Calu3 (cell line): ENCODE data around the gene MYOZ2. TPM values are rescaled to one million over a fixed set of nuclear protein-coding genes. Genes with fewer than 3 reads are reported as not detected.

ENCODE experiments used
- BruUV-seq: library from RNA; stranded (reverse); fragments of 400-500 nt; replicated peaks from 2 replicates; lab custom pipeline; 2021; lab: Mats Ljungman, UMichigan
- CTCF ChIA-PET: fragments of 300-600 bp; sonication (Branson Sonifier 250); formaldehyde crosslinking; loops from one replicate; lab custom pipeline; 2022; ENCODE audit warnings: antibody characterized with exemption; lab: Charles Lee
- DNase-seq: peaks from one replicate; pipeline ENCODE4 v3.0.0; 2022
- H3K27ac Mint-ChIP-seq: one replicate; pipeline ENCODE4 v1.8.0; 2022; ENCODE audit warnings: mixed read lengths; ENCODE audit not compliant: unreplicated experiment
- H3K27me3 Mint-ChIP-seq: one replicate; pipeline ENCODE4 v1.8.0; 2022; ENCODE audit warnings: mixed read lengths; ENCODE audit not compliant: unreplicated experiment
- H3K36me3 Mint-ChIP-seq: one replicate; pipeline ENCODE4 v1.8.0; 2022; ENCODE audit warnings: mild to moderate bottlenecking, moderate library complexity, mixed read lengths; ENCODE audit not compliant: insufficient read depth, unreplicated experiment
- H3K4me1 Mint-ChIP-seq: one replicate; pipeline ENCODE4 v1.8.0; 2022; ENCODE audit warnings: mild to moderate bottlenecking, low read depth, mixed read lengths; ENCODE audit not compliant: unreplicated experiment
- H3K4me3 Mint-ChIP-seq: one replicate; pipeline ENCODE4 v1.8.0; 2022; ENCODE audit warnings: mild to moderate bottlenecking, low read depth, moderate library complexity, mixed read lengths; ENCODE audit not compliant: unreplicated experiment
- H3K9me3 Mint-ChIP-seq: one replicate; pipeline ENCODE4 v1.8.0; 2022; ENCODE audit warnings: low read depth, mixed read lengths; ENCODE audit not compliant: unreplicated experiment
- CTCF ChIP-seq: fragments of 200-600 bp; IDR thresholded peaks from one replicate; pipeline ENCODE4 v1.8.0; 2022; ENCODE audit warnings: antibody characterized with exemption; ENCODE audit not compliant: unreplicated experiment
- intact Hi-C: fragments of 100-400 bp; cut with micrococcal nuclease; formaldehyde crosslinking; loops from one replicate; pipeline ENCODE4 v1.10.0; 2022; ENCODE audit not compliant: unreplicated experiment
- total RNA-seq: library from RNA; stranded (reverse); gene quantifications from 2 replicates; pipeline ENCODE4 v1.2.3, GENCODE V29; 2022

MYOZ2 gene
- total RNA-seq, 1 experiment from 2014 or later, result not detected

- Mint-ChIP-seq H3K9me3 (no peaks in the 10 kb centered on the region), H3K27me3 (no peaks in the 10 kb centered on the region), H3K27ac (no peak overlapping the region), H3K36me3 (no peaks in the 10 kb centered on the region), H3K4me1 (peaks cover 25% of the 10 kb centered on the region), H3K4me3 (no peak overlapping the region)
- no TSS peak for BruUV-seq
- intact Hi-C loops, result no loop called here
- CTCF ChIA-PET, result no interaction called here
- no peak for TF ChIP-seq CTCF
- no peak for DNase-seq
Measured at GRCh38 chr4:119128148-119128547, 7.5 kb upstream of the MYOZ2 start.

- intact Hi-C loops, result no loop called here
- no peaks in the 10 kb centered on the region for H3K9me3 Mint-ChIP-seq
- TF ChIP-seq CTCF, result no peak
- no TSS peak for BruUV-seq
- no peak for DNase-seq
- no peaks in the 10 kb centered on the region for H3K36me3 Mint-ChIP-seq
- H3K4me1 Mint-ChIP-seq, result peaks cover 27% of the 10 kb centered on the region
- no peaks in the 10 kb centered on the region for H3K27me3 Mint-ChIP-seq
- peak overlapping the region; percentile 3 for H3K4me3 Mint-ChIP-seq
- no peak overlapping the region for H3K27ac Mint-ChIP-seq
- CTCF ChIA-PET, result no interaction called here
Measured at GRCh38 chr4:119130365-119131065, 5.1 kb upstream of the MYOZ2 start.

- no TSS peak for BruUV-seq
- CTCF ChIA-PET, result no interaction called here
- H3K4me3 Mint-ChIP-seq, result peak overlapping the region; percentile 3
- H3K4me1 Mint-ChIP-seq, result peaks cover 34% of the 10 kb centered on the region
- H3K9me3 Mint-ChIP-seq, result no peaks in the 10 kb centered on the region
- H3K27me3 Mint-ChIP-seq, result no peaks in the 10 kb centered on the region
- no peak for DNase-seq
- no peak for TF ChIP-seq CTCF
- intact Hi-C loops, result no loop called here
- no peaks in the 10 kb centered on the region for H3K36me3 Mint-ChIP-seq
- no peak overlapping the region for H3K27ac Mint-ChIP-seq
Measured at GRCh38 chr4:119131164-119131563, 4.5 kb upstream of the MYOZ2 start.

- Mint-ChIP-seq H3K9me3 (no peaks in the 10 kb centered on the region), H3K27me3 (no peaks in the 10 kb centered on the region), H3K36me3 (no peaks in the 10 kb centered on the region), H3K4me1 (peaks cover 42% of the 10 kb centered on the region), H3K27ac (no peak overlapping the region), H3K4me3 (no peak overlapping the region)
- TF ChIP-seq CTCF, result no peak
- CTCF ChIA-PET, result no interaction called here
- no TSS peak for BruUV-seq
- DNase-seq, result no peak
- intact Hi-C loops, result no loop called here
Measured at GRCh38 chr4:119132306-119132705, 3.3 kb upstream of the MYOZ2 start.
